ENCODE results near the gene PRIMA1. TPM values are rescaled to one million over a fixed set of nuclear protein-coding genes. Genes with fewer than 3 reads are reported as not detected.

PRIMA1 gene
- polyA plus RNA-seq, 1 of the 3 experiments (the other 2 are of a cell fraction) = 0.18 TPM

DNA sequence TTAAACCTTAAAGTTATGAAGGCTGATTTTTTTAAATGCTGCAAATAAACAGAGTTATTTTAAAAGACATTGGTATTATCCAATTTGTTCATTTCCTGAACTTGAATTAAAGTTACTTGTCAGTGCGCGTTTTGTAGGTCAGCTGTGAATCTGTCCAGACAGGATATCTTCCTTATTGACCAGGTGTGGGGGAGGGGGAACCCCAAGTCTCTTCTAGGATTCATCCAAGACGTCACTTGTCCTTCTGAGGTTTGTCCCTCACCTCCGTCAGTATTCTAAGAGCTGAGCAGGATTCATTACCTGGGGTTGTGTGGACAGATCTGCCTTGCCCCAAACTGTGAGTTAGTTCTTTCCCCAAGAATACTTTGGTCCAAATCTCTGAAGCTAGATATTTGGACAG is 8.8 kb upstream of the PRIMA1 start:
- TF ChIP-seq RAD21 (IDR thresholded peaks at IDR 0.05; ENCODE audit: low read length) (no peak), EP300 (IDR thresholded peaks at IDR 0.05; ENCODE audit: borderline replicate concordance in 1 of 2, low read depth in 1 of 2, low read length in 1 of 2) (no peak), POLR2AphosphoS5 (IDR thresholded peaks at IDR 0.05; ENCODE audit: low read depth, low read length) (no peak), NRF1 (IDR thresholded peaks at IDR 0.05; ENCODE audit: low read depth, low read length) (no peak), FOSL2 (IDR thresholded peaks at IDR 0.05; ENCODE audit: borderline replicate concordance, low read depth) (no peak), TCF12 (IDR thresholded peaks at IDR 0.05) (no peak)
- TF ChIP-seq, protein P1, sequence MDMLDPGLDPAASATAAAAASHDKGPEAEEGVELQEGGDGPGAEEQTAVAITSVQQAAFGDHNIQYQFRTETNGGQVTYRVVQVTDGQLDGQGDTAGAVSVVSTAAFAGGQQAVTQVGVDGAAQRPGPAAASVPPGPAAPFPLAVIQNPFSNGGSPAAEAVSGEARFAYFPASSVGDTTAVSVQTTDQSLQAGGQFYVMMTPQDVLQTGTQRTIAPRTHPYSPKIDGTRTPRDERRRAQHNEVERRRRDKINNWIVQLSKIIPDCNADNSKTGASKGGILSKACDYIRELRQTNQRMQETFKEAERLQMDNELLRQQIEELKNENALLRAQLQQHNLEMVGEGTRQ (IDR thresholded peaks at IDR 0.05; ENCODE audit: borderline replicate concordance, low read depth, low read length) = no peak
- TF ChIP-seq, protein P2, sequence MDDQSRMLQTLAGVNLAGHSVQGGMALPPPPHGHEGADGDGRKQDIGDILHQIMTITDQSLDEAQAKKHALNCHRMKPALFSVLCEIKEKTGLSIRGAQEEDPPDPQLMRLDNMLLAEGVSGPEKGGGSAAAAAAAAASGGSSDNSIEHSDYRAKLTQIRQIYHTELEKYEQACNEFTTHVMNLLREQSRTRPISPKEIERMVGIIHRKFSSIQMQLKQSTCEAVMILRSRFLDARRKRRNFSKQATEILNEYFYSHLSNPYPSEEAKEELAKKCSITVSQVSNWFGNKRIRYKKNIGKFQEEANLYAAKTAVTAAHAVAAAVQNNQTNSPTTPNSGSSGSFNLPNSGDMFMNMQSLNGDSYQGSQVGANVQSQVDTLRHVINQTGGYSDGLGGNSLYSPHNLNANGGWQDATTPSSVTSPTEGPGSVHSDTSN (IDR thresholded peaks at IDR 0.05) = no peak
- TF ChIP-seq, protein P3, sequence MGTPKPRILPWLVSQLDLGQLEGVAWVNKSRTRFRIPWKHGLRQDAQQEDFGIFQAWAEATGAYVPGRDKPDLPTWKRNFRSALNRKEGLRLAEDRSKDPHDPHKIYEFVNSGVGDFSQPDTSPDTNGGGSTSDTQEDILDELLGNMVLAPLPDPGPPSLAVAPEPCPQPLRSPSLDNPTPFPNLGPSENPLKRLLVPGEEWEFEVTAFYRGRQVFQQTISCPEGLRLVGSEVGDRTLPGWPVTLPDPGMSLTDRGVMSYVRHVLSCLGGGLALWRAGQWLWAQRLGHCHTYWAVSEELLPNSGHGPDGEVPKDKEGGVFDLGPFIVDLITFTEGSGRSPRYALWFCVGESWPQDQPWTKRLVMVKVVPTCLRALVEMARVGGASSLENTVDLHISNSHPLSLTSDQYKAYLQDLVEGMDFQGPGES (IDR thresholded peaks at IDR 0.05; ENCODE audit: low read depth, low read length) = no peak
- Histone ChIP-seq H3K79me2 (ENCODE audit: insufficient read depth) (no peaks in the 10 kb centered on the region), H3K4me1 (ENCODE audit: control insufficient read depth in 1 of 2, insufficient read depth in 2 of 2, low read depth in 1 of 2, low read length in 1 of 2) (no peaks in the 10 kb centered on the region), H3K27me3 (ENCODE audit: insufficient read depth) (no peaks in the 10 kb centered on the region), H3K9me2 (no peaks in the 10 kb centered on the region), H3K9ac (no peak overlapping the region), H3F3A (replicated peaks; ENCODE audit: insufficient read depth) (no peaks in the 10 kb centered on the region), H3K9me3 (no peaks in the 10 kb centered on the region), H3K27ac (ENCODE audit: low read depth in 2 of 2, low read length in 1 of 2) (no peak overlapping the region), H2AFZ (ENCODE audit: low read depth) (no peak overlapping the region), H3K4me3 (ENCODE audit: low read depth in 2 of 2, low read length in 1 of 2) (no peak overlapping the region), H4K20me1 (ENCODE audit: insufficient read depth) (no peaks in the 10 kb centered on the region), H3K4me2 (no peak overlapping the region), H3K36me3 (replicated peaks in 1 of 2; ENCODE audit: control insufficient read depth in 1 of 2, insufficient read depth in 2 of 2, low read length in 1 of 2) (no peaks in the 10 kb centered on the region)
- no peak for DNase-seq
- ChIA-PET CTCF (interaction anchor here (1.0 kb wide), 1 partner anchor 142 kb away, joined by 3 read pairs; no protein-coding TSS in a partner anchor), POLR2A (no interaction called here)
- WGBS (ENCODE audit: low lambda C conversion rate) = 45% methylated on average over 4 of the region's 4 CpGs

DNA sequence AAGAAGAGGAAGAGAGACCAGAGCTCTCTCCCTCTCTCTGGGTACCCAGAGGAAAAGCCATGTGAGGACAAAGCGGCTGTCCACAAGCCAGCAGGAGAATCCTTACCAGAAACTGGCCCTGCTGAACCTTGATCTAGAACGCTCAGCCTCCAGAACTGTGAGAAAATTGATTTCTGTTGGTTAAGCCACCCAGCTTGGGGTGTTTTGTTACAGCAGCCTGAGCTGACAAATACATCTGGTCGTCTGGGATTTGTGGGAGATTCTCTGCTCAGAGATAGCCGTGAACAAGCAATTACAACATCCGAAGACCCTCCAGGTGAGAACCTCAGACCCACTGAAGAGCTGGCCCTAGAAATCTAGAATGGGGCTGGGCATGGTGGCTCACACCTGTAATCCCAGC is 6.5 kb upstream of the PRIMA1 start:
- no peak overlapping the region for H3K4me3 ChIP-seq (ENCODE audit: low read depth in 2 of 2, low read length in 1 of 2)
- CTCF ChIA-PET = interaction anchor here (1.2 to 1.9 kb wide), 3 partner anchors 23 to 498 kb away, joined by 3 to 7 read pairs (median 3); no protein-coding TSS in a partner anchor

More for the DNA sequence above, 6.5 kb upstream of the PRIMA1 start:
- H3F3A ChIP-seq (replicated peaks; ENCODE audit: insufficient read depth) = no peaks in the 10 kb centered on the region
- no peaks in the 10 kb centered on the region for H3K9me3 ChIP-seq
- no peaks in the 10 kb centered on the region for H4K20me1 ChIP-seq (ENCODE audit: insufficient read depth)
- H2AFZ ChIP-seq (ENCODE audit: low read depth) = no peak overlapping the region
- no peaks in the 10 kb centered on the region for H3K9me2 ChIP-seq
- no peak overlapping the region for H3K9ac ChIP-seq
- H3K36me3 ChIP-seq (replicated peaks in 1 of 2; ENCODE audit: control insufficient read depth in 1 of 2, insufficient read depth in 2 of 2, low read length in 1 of 2) = no peaks in the 10 kb centered on the region
- no peak for DNase-seq
- WGBS (ENCODE audit: low lambda C conversion rate) = 28% methylated on average over 5 of the region's 5 CpGs
- H3K79me2 ChIP-seq (ENCODE audit: insufficient read depth) = no peaks in the 10 kb centered on the region
- peaks cover 0 to 8% of the 10 kb centered on the region in 2 experiments; a peak in 1 of 4 replicates for H3K4me1 ChIP-seq (ENCODE audit: control insufficient read depth in 1 of 2, insufficient read depth in 2 of 2, low read depth in 1 of 2, low read length in 1 of 2)
- H3K27me3 ChIP-seq (ENCODE audit: insufficient read depth) = no peaks in the 10 kb centered on the region
- TF ChIP-seq RXRA (IDR thresholded peaks at IDR 0.05; ENCODE audit: borderline replicate concordance, low read depth) = no peak
- TF ChIP-seq JUND (IDR thresholded peaks at IDR 0.05) = no peak
- TF ChIP-seq FOXJ3 (CRISPR knock-in tag; IDR thresholded peaks at IDR 0.05) = no peak
- TF ChIP-seq, protein P3 (IDR thresholded peaks at IDR 0.05; ENCODE audit: low read depth, low read length) = no peak
- TF ChIP-seq ELF1 (IDR thresholded peaks at IDR 0.05) = no peak
- TF ChIP-seq NRF1 (IDR thresholded peaks at IDR 0.05; ENCODE audit: low read depth, low read length) = no peak
- H3K4me2 ChIP-seq = no peak overlapping the region
- POLR2A ChIA-PET = no interaction called here
- H3K27ac ChIP-seq (ENCODE audit: low read depth in 2 of 2, low read length in 1 of 2) = no peak overlapping the region

Measured in SK-N-SH (cell line).